Tibial nerve (tissue), 3 donors: ENCODE results near the gene GPER1.

Experiments
- POLR2A ChIP-seq, 2 donors: fragments of 450-650 bp; IDR thresholded peaks; one replicate each; pipeline ENCODE4 v1.6.1; 2017; ENCODE audit warnings: antibody characterized with exemption in 2 of 2, mild to moderate bottlenecking in 2 of 2, moderate library complexity in 2 of 2
- TF ChIP-seq, protein P1 (sequence below), 5 experiments: fragments of 200-600 bp in 3 of 5; fragments of 450-650 bp in 2 of 5; sonication (generic) in 3 of 5; IDR thresholded peaks; one replicate each; pipeline ENCODE4 v1.5.1; 2016 to 2019; ENCODE audit warnings: antibody characterized with exemption in 5 of 5, mild to moderate bottlenecking in 3 of 5, moderate library complexity in 2 of 5

GRCh38 chr7:1131471-1132265, 43.8 kb downstream of the GPER1 start:
- TF ChIP-seq, protein P1, sequence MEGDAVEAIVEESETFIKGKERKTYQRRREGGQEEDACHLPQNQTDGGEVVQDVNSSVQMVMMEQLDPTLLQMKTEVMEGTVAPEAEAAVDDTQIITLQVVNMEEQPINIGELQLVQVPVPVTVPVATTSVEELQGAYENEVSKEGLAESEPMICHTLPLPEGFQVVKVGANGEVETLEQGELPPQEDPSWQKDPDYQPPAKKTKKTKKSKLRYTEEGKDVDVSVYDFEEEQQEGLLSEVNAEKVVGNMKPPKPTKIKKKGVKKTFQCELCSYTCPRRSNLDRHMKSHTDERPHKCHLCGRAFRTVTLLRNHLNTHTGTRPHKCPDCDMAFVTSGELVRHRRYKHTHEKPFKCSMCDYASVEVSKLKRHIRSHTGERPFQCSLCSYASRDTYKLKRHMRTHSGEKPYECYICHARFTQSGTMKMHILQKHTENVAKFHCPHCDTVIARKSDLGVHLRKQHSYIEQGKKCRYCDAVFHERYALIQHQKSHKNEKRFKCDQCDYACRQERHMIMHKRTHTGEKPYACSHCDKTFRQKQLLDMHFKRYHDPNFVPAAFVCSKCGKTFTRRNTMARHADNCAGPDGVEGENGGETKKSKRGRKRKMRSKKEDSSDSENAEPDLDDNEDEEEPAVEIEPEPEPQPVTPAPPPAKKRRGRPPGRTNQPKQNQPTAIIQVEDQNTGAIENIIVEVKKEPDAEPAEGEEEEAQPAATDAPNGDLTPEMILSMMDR (IDR thresholded peaks at IDR 0.05), result no peak
- TF ChIP-seq POLR2A (IDR thresholded peaks at IDR 0.05), result no peak
